NCI-H82 (cell line): ENCODE measurements around the gene MYORG.

Experiments
- DNase-seq: peaks from one replicate; lab custom pipeline; 2025; lab: John Stamatoyannopoulos, UW

MYORG gene

DNA sequence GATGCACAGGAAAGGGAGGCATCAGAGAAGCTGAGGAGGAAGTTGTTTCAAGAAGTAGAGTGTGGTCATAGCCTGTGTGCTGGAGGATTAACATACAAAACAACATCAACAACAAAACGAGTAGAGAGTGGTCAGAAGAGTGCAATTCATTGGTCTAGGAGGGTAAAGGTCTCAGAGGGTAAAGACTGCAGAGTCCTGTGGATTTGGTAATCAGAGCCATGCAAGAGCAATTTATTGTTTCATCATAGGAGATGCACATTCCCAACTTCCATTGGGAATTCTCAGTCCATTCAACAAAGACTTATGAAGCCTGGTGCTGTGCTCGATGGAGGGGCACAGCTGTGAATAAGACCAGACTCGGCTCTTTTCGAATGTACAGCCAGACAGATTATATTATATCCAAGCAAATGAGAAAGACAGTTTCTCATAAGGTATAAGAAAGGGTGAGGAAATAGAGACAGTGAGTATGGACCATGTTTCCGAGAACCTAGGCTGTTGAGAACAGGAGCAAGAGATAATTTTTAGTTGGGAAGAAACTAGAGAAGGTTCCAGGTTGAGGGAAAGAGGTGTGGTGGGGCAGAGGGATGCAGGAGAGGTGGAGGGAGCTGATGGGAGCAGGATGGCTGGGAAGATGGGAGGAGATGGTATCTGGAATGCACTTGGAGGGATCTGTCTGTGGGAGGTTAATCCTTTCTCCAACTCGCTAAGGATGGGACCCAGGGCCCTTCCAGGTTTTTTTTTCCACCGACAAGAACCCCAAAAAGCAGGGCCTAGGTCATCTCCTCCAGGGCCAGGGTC, 7.9 kb upstream of the MYORG start:
- no peak for DNase-seq

GRCh38 chr9:34383904-34384303, 7.2 kb upstream of the MYORG start:
- DNase-seq: no peak

GRCh38 chr9:34382879-34383278, 6.2 kb upstream of the MYORG start:
- DNase-seq: no peak

- no peak for DNase-seq
These were observed 5.4 kb upstream of the MYORG start for GRCh38 chr9:34382054-34382453.

GRCh38 chr9:34381323-34381722, 4.6 kb upstream of the MYORG start:
- DNase-seq: peak; percentile 14

DNA sequence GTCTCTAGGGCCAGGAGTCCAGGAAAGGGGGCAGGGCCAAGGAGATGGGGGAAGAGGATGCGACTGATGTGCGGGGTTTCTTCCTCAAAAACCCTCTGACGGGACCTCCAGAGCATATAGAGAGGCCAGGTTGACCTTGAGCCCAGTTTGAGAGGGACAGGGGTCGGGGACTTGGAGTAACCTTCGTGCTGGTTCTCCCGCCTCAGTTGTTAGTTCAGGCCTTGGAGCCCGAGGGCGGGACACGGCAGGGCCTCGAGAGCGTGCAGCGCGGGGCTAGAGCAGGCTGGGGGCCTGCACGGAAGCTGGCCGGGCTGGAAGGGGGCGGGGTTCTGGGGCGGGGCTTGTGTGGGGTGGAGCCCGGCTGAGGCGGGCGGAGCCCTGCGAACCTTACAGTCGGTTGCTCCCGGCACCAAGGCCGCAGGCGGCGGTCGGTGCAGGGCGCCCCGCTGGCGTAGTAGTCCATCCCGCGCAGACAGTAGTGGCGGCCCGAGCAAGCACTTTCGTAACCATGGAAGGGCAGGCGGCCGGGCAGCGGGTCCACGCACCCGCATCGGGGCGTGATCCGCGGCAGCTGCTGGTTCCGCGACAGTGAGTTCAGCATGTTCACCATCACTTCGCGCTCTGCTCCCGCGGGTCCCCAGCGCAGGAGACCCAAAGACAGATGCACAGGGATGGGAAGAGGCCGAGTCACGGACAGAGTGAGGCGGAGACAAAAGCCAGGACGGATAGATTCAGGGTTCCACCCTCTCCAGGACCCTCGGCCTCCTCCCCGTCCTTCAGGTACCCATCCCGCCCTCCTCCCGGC, 4.0 kb upstream of the MYORG start:
- peak; percentile 76 for DNase-seq

GRCh38 chr9:34380034-34380510, 3.4 kb upstream of the MYORG start:
- DNase-seq: no peak

- peak; percentile 89 for DNase-seq
These were observed 2.8 kb upstream of the MYORG start for GRCh38 chr9:34379334-34380033.

DNA sequence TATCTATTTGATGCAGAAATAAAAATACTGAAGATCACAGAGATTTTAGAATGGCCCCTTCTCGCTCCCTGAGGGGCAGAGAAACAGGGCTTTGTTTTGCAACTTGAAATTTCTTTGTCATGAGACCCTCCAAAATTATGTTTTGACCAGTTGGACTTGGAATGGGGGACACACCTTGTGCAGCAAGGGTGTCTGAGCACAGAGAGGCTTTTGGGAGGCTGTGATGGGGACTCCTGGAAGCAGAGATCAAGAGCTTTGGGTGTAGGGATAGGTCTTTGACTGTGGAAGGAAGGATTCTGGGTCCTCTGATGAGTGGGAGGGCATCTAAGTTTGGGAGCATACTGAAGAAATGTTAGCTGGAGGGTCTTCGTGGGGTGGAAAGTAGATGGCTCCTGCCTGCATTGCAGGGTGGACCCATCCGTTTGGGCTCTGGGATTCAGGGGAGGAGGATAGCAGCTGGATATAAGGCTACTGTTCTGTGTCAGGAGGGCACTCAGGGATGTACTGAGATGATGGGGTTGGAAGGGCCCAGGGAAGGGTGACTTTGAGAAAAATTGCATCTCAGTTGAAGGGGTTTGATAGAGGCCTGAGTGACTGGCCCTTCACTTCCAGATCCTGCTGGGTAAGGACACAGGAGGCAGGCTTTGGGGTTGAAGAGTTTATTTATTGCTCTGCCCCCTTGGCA, 1.8 kb upstream of the MYORG start:
- no peak for DNase-seq

GRCh38 chr9:34377404-34377746, 677 bp upstream of the MYORG start:
- DNase-seq: no peak

GRCh38 chr9:34375901-34376595, 650 bp downstream of the MYORG start:
- DNase-seq: peak; percentile 61

GRCh38 chr9:34374905-34375552, 1.7 kb downstream of the MYORG start:
- peak; percentile 90 for DNase-seq

DNA sequence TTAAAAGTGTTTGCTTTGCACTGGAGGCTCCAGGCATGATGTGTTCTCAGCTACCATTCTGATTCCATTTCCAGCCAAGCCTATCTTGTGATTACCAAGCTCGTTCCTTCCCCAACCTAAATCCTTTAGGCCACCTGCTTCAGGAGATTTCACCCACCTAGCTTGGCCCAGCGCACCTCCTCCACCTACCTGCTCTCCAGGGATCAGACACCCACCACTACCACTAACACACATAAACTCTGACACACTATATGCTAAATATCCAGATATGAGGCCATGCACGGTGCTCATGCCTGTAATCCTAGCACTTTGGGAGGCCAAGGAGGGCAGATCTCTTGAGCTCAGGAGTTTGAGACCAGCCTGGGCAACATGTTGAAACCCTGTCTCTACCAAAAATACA, 2.4 kb downstream of the MYORG start:
- DNase-seq: no peak

GRCh38 chr9:34373749-34374148, 2.9 kb downstream of the MYORG start:
- DNase-seq: no peak

DNA sequence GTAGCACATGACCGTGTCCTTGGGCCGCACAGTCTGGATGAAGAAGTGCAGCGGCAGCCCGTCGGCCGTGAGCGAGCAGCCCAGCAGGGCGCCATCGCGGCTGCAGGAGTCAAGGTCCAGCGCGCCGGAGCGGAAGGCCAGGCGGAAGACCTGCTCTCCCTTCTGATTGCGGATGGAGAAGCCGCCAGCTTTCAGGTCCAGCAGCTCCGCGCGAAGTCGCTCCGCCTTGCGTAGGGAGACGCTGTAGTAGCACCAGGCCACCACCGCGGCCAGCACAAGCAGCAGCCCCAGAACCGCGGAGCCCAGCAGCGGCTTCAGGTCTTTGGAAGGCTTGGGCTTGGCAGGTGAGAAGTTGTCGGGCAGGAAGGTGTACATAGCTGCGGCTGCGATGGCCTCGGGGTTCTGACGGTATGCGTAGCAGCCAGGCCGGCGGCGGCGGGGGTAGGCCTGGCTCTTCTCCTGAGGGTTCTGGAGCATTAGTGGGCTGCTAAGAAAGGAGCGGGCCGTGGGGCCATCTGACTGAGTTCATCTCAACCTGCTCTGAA, 4.2 kb downstream of the MYORG start:
- no peak for DNase-seq

- no peak for DNase-seq
These were observed 4.7 kb downstream of the MYORG start for GRCh38 chr9:34371886-34372466.

- DNase-seq: no peak
These were observed 5.5 kb downstream of the MYORG start for GRCh38 chr9:34370970-34371880.

- no peak for DNase-seq
These were observed 6.2 kb downstream of the MYORG start for GRCh38 chr9:34370335-34370969.

DNA sequence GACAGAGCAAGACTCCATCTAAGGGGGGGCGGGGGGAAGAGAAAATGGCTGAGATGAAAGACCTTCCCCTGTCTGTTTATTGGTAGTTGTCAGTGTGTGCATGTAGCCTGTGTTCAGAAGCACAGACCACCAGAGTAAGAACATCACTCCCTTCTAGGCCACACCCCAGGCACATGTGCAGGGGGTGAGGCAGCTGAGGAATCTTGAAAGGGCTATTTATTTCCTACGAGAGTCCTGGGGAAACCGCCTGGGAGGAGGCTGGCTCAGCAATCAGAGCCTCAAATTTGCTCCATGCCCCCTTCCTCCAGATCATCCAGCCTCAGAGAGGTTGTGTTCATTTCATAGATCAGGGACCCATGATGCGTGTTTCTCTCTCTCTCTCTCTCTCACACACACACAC, 7.1 kb downstream of the MYORG start:
- no peak for DNase-seq
